ENCODE measurements around the gene LCN10. TPM values are rescaled to one million over a fixed set of nuclear protein-coding genes. Genes with fewer than 3 reads are reported as not detected.
A peak's percentile ranks its signal among the peaks of the same experiment; 100 is the strongest.

LCN10 gene
- polyA plus RNA-seq, 10 donors = 2.4 to 17.8 (median 8.8) TPM

- DNase-seq = no peak
Observed at GRCh38 chr9:136721339-136722092, 21.2 kb downstream of the LCN10 start.

DNA sequence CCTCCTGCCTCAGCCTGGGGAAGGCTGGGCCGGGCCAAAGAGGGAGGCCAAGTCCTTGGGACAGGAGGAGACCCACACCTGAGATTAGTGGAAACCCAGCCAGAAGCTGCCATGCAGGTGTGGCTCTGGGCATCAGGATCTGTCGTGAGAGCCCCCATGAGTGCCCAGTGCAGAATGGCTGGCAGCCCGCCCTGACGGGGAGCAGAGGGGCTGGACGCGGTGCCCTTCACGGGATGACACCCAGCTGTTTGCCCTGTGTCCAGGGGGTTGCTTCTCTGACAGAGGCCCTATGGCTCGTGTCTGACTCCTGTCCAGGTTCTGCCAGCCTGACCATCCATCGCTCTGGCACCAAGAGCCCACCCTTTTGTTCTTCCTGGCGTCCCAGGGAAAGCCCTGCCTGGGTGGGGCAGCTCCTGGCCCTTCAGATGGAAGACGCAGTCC, 21.8 kb downstream of the LCN10 start:
- peak in 1 of 3 donors; percentile 48 for DNase-seq

DNA sequence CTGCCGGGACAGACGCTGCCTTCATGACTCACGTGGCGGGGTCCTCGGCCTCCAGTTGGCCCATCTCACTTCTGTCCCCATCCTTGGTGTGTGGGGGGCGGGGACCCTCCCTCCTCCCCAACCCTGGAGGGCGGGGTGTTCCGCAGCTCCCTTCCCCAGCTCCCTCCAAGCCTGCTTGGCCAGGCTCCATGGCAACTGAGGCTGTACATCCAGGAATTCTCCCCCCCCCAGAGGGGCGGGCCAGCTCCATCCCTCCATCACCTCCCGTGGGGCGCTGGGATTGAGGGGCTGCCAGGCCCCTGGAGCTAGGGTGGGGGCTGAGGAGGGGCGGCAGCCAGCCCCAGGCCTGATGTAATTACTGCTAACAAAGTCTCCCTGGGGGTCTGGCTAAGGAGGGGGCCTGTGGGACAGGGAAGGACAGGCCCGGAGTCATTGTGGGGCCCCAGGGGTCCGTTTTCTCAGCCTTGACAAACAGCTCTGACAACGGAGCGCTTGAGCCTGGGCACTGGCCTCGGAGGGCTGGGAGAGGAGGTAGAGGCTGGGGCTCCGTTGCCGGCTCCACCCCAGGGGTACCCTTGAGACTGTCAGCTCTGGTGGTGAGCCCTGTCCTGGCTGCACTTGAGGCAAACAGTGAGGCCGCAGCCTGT, 22.4 kb downstream of the LCN10 start:
- peak in 2 of 3 donors; percentile 87 to 93 for DNase-seq

GRCh38 chr9:136719195-136719880, 23.4 kb downstream of the LCN10 start:
- no peak for DNase-seq

DNA sequence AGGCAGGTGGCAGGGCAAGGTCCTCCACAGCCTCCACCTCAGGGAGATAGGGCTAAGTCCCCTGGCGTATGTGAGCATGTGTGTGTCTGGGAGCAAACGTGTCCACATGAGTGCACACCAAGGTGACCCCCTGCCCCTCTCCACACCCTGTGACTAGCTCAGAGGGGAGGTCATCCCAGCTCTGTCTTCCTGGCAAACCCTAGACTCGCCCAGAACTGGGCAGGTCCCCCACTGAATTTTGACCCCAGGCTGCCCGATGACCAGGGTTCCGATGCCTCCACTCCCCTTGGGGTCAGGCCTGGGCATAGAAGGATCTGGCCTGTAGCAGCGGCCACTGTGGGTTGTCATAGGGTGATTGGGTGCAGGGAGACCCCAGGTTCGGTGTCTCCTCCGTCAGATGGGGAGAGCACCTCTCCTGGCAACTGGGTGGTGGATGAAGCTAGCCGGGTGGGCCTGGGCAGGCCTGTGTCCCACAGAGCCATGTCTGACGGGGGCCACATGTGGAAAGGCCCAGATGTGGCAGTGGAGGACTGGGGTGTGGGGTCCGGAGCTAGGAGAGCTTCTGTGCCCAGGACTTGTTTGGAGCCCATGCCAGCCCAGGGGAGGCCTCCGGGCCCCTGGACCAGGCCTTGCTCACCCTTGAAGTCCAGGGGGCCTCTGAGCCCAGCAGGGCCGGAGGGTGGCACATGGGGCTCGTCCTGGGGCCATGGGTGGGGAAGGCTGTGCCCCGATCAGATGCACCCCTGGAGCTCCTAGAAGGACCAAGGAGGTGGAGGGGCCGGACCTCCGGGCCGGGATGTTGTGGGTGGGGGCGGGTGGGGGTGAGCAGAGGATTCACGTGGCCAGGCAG, 24.2 kb downstream of the LCN10 start:
- DNase-seq = no peak

GRCh38 chr9:136717399-136717798, 25.3 kb downstream of the LCN10 start:
- DNase-seq = no peak

DNA sequence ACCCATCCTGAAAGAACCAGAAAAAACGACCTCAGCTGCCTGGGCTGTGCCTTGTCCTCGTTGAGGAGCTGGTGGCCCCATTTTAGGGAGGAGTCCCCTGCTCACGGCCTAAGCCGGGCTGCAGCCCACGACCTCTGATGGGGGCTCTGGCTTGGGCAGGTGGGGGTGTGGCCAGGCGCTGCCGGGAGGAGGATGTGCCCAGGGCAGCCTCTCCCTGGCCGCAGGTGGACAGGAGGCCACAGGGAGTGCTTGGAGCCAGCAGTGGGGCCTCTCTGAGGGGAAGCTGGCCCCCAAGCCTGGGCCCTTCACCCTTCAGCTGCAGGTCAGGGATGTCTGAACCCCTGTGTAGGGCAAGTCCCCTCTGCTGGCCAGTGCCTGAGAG, 27.9 kb downstream of the LCN10 start:
- no peak for DNase-seq

DNA sequence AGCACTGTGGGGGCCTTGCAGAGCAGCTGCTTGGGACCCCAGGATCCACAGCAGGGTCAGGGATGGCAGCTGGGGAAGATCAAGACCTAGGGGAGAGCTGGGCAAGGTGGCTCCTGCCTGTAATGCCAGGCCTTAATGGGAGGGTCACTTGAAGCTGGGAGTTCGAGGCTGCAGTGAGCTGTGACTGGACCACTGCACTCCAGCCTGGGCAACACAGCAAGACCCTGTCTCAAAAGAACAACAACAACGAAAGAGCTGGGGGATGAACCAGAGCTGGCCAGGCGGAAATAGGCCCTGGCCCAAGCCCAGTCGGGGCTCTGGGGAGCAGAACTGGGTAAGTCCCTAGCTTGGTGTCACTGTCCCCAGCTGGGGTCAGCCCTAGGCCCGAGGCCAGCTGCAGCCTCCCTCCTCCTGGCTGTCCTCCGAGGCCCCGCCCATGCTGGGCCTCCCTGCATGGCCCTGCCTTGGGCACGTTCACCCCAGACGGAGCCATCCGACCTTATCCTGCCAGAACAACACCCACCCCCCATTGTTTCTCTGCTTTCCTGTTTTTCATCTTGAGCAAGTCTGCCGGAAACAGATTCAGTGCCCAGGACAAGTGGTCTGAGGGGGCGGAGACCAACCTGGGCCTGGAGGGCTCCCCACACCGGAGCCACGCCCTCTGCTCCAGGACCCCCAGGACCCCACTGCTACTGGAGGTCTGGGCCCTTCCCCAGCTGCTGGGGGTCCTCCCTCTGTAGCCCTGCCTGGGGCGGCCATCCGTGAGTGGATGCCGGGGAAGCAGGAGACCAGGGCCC, 28.4 kb downstream of the LCN10 start:
- no peak for DNase-seq

- peak in 1 of 3 donors; percentile 57 for DNase-seq
Observed at GRCh38 chr9:136713550-136713949, 29.2 kb downstream of the LCN10 start.

GRCh38 chr9:136712690-136713544, 29.8 kb downstream of the LCN10 start:
- no peak for DNase-seq

- peak in 1 of 3 donors; percentile 80 for DNase-seq
Observed at GRCh38 chr9:136711751-136712689, 30.7 kb downstream of the LCN10 start, which contains the start of gene DIPK1B. Gene DIPK1B (plus strand): TSS chr9:136712572. CDS start chr9:136712666, 94 bp downstream.

DNA sequence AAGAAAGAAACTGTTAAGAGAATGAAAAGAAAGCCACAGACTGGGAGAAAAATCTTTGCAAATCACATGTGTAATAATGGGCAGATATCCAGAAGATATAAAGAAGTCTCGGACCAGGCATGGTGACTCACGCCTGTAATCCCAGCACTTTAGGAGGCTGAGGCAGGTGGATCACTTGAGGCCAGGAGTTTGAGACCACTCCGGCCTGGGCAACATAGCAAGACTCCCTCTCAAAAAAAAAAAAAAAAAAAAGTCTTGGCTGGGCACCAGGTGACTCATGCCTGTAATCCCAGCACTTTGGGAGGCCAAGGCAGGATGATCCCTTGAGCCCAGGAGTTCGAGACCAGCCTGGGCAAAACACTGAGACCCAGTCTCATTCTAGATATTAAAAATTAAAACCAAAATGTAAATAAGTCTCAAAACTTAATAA, 31.5 kb downstream of the LCN10 start:
- DNase-seq = peak in 1 of 3 donors; percentile 45

DNA sequence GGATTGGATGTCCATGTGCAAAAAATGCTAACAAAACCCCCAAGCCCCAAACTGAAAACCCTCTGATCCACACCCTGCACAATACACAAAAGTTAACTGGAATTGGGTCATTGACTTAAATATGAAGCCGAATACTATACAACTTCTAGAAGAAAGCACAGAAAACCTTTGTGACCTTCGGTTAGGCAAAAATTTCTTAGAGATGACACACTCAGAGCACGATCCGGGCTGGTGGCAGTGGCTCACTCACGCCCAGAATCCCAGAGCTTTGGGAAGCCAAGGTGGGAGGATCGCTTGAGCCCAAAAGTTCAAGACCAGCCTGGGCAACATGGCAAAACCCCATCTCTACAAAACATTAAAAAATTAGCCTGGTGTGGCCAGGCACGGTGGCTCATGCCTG, 32.2 kb downstream of the LCN10 start:
- no peak for DNase-seq

DNA sequence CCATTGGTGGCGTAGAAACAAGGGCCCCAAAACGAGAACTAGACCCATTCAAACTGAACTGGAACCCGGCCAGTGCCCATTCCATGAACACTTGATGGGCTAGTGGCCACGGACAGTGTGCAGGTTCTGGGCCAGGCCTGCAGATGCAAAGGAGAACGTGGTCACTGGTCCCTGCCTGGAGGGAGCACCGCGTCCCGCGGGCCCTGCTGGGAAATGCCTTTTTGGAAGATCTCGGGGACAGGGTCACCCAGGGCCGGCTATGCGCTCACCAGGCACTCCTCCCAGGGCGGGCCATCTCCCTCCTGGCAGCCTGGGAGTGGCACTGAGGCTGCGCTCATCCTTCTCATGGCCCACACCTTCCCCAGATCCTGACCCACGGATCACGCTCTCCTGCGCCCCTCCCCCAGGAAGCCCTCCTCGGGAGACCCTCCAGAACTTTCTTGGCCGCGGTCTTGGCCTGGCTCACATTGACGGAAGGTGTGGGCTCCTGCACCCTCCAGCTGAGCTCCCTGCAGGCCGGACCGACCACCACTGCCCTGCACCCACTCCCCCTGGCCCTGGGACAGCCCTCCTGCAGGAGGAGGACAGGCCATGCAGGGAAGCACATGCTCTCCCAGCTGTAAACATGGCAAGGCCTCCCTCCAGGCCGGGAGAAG, 33.2 kb downstream of the LCN10 start:
- DNase-seq = no peak

DNA sequence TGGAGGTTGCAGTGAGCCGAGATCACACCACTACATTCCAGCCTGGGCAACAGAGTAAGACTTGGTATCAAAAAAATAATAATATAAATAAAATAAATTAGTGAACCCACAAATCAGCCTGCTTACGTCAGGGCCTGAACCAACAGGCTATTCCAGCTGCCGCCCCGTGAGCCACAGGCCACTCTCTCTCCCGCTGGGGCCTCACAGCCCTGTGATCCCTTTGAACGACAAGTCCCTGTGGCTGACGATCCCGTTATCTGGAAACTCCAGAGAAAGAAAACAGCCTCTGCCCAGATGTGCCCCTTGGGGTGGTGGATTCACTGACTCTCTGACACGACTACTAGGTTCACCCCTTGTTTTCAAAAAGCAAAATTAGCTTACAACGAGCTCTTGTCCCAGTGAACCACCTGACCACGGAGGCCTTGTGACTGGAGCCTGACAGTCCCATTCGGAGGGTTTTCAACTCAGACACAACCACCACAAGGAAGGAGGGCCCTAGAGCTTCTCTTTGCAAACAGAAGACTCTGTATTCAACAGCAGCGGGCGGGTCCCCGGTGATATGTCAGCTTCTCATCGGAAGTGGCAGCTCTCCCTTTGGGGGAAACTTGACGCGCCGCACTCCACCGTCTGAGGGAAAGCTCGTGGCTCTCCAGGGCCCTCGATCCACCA, 34.8 kb downstream of the LCN10 start:
- no peak for DNase-seq

DNA sequence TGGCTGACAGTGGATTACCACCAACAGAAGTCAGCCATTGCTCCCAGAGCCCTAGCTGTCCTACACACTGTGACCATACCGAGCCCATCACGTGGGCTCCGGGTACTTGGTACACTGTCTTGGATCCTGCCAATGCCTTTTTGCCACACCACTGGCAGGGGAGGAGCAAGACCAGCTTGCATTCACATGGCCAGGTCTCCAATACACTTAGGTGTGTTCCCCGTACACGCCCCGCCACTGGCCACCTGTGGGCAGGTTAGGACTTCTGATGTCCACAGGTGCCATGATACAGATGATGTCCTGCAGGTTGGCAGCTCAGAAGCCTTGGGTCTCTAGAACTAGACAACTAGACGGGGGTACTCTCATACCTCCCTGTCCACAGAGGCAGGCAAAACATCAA, 35.7 kb downstream of the LCN10 start:
- no peak for DNase-seq

- DNase-seq = no peak
Observed at GRCh38 chr9:136705564-136705963, 37.2 kb downstream of the LCN10 start.
